GM21360 (cell line): ENCODE results near the gene RAB36.

Experiments used
- ATAC-seq: cut with Tn5 transposase; IDR thresholded peaks from one replicate; pipeline ENCODE4 v1.9.1; 2021; ENCODE audit warnings: mild to moderate bottlenecking, moderate library complexity; ENCODE audit not compliant: unreplicated experiment

Gene RAB36

DNA sequence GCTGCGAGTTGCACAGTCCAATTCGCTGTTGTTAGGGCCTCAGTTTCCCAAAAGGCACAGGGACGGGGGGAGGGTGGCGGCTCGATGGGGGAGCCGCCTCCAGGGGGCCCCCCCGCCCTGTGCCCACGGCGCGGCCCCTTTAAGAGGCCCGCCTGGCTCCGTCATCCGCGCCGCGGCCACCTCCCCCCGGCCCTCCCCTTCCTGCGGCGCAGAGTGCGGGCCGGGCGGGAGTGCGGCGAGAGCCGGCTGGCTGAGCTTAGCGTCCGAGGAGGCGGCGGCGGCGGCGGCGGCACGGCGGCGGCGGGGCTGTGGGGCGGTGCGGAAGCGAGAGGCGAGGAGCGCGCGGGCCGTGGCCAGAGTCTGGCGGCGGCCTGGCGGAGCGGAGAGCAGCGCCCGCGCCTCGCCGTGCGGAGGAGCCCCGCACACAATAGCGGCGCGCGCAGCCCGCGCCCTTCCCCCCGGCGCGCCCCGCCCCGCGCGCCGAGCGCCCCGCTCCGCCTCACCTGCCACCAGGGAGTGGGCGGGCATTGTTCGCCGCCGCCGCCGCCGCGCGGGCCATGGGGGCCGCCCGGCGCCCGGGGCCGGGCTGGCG, 35.1 kb downstream of the RAB36 start, which contains the start of gene BCR:
Gene BCR, plus strand, starts transcription at position 209 of the 592 bp plus-strand sequence. CDS start 452 bp downstream, outside the sequence.
- ATAC-seq = no peak

DNA sequence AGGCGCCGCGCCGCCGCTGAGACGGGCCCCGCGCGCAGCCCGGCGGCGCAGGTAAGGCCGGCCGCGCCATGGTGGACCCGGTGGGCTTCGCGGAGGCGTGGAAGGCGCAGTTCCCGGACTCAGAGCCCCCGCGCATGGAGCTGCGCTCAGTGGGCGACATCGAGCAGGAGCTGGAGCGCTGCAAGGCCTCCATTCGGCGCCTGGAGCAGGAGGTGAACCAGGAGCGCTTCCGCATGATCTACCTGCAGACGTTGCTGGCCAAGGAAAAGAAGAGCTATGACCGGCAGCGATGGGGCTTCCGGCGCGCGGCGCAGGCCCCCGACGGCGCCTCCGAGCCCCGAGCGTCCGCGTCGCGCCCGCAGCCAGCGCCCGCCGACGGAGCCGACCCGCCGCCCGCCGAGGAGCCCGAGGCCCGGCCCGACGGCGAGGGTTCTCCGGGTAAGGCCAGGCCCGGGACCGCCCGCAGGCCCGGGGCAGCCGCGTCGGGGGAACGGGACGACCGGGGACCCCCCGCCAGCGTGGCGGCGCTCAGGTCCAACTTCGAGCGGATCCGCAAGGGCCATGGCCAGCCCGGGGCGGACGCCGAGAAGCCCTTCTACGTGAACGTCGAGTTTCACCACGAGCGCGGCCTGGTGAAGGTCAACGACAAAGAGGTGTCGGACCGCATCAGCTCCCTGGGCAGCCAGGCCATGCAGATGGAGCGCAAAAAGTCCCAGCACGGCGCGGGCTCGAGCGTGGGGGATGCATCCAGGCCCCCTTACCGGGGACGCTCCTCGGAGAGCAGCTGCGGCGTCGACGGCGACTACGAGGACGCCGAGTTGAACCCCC, 35.8 kb downstream of the RAB36 start:
- ATAC-seq = no peak

DNA sequence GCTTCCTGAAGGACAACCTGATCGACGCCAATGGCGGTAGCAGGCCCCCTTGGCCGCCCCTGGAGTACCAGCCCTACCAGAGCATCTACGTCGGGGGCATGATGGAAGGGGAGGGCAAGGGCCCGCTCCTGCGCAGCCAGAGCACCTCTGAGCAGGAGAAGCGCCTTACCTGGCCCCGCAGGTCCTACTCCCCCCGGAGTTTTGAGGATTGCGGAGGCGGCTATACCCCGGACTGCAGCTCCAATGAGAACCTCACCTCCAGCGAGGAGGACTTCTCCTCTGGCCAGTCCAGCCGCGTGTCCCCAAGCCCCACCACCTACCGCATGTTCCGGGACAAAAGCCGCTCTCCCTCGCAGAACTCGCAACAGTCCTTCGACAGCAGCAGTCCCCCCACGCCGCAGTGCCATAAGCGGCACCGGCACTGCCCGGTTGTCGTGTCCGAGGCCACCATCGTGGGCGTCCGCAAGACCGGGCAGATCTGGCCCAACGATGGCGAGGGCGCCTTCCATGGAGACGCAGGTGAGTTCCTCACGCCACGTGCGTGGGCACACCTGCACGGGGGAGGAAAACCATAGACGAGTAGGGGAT, 36.5 kb downstream of the RAB36 start:
- ATAC-seq = no peak

DNA sequence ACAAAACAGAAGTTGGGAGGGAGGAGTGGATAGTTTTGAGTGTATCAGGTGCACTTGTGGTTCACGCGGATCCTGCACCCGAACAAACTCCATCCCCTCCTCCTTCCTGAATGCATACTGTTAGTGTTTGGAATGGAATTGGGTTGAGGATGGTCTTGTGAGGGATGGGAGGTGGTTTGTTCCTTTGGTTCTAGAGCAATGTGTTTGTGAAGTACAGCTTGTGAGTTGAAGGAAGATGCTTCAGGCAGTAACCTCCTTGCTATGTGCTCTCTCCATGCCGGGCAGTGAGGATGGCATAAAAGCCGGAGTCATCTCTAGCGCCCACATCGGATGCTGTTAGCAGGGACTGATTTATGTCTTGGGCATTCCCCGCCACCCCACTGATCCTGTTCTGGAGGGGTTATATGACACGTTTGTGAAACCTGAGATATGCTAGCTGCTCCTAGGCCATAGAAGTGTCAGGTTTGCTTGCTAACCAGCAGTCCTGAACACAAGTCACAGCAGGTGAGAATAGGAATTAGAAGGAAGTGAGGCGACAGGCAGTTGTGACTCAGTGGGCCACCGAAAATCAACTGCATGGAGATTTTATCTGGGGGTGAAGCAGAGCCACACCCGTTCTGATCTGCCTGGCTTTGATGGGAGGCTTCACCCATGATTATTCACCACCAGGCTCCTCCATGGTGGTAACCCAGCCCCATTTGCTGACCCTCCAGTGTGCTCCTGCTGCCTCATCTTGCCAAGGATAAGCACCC, 37.2 kb downstream of the RAB36 start:
- ATAC-seq = no peak

DNA sequence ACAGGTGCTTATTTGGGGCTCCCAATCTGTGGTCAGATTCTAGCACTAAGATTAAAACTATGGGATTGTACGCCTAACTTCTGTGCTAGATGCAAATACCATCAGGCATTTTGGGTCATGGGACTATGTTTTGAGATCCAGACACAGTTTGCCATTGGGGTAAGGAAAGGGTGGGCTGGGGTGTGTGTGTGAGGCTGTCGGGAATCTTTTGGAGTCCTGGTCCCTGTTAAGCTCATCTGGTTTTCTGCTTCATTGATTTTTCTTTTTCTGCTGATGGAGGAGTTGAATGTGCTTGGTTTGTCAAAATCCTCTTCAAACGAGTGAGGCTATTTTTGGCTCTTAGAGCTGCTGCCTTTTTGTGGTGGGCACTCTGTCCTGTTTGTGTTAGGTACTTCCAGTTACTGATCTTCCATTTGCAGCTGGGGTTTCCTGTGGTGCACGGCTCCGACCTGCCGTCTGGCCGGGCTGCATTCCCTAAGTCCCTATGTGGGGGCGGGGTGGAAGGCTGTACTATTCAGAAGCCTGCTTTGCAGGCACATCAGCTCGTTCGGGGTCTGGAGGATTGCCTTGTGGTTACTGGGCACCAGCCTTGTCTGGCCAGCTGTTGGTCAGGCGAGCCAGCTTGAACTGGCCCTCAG, 37.9 kb downstream of the RAB36 start:
- no peak for ATAC-seq

DNA sequence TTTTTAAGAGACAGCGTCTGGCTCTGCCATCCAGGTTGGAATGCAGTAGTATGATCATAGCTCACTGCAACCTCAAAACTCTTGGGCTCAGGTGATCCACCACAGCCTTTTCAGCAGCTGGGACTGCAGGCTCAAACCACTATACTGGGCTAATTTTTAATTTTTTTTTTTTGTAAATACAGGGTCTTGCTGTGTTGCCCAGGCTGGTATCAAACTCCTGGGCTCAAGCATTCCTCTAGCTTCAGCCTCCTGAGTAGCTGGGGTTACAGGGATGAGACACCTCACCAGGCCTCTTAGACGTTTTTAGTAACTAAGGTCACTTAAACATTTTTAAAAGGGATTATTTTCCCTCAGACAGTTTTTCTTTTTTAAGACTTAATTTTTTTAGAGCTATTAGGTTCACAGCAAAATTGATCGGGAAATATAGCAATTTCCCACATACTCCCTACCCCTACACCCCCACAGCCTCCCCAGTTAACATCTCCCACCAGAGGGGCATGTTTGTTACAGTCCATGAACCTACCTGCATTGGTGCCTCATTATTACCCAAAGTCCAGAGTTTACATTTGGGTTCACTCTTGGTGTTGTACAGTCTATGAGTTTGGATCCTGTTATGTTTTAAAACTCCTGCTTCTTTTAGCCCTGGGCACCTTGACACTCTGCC, 39.0 kb downstream of the RAB36 start:
- no peak for ATAC-seq

DNA sequence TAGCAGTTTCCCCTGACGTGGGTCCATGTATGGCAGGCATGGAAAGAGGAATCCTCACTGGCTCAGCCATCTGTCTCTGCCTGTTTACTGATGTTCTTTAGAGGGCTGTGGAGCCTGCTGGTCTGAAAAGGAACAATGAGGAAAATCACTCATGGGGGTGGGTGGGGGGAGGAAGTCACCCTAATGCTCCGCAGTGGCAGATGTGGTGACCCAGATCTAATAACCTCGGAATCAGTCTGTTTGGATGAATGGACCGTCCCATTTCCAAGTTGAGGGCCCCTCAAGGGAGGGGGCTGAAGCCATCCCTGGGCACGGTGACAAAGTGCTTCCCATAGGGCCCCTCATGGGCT, 39.5 kb downstream of the RAB36 start:
- no peak for ATAC-seq

DNA sequence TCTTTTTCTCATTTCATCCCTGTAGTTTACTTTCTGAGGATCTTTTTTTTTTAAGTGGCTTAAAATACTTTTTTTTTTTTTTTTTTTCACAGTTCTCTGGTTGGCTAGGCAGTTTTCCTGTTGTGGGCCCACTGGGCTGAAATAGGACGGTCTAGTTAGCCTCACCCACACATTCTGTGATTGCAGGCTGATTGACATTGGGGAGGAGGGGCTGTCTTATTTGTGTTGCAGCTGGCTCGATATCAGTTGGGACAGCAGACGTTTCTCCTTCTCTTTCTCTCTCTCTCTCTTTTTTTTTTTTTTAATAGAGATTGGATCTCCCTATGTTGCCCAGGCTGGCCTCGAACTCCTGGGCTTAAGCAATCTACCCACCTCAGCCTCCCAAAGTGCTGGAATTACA, 41.9 kb downstream of the RAB36 start:
- no peak for ATAC-seq

DNA sequence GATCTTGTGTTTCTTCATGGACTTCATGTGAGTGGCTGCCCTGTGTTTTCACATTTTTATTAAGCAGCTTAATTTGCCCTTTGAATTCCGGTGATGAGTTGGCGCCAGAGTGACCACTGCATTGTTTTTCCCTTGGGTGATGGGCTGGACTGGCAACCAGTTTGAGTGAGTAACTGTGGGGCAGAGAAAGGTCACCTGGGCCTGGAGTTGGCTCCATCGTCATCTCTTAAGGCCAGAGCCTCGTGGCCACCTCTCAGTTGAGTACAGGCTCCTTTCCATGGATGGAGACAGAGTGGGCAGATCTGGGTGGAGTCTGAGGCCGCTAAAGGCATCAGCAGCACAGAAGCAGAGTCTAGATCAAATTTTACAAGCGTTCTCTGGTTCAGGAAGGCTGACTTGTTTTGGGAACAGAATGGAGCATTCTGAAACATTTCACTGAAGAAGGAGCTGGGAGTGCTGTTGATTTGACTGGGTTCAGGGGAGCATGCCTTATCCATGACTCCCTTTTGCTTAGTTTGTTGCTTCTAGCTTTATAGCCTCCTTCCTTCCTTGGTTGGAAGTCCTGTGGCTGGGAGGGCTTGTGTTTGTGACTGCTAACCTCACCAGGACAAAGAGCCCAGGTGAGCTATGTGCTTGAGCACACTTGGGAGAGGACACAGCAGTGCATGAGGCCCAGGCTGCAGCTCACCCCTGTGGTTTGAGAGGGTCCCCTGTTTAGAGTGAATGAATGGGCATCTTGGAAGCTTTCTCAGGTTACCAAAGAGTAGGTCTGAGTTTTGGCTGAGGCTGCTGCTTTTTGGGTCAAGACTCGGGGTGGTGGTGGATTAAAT, 42.8 kb downstream of the RAB36 start:
- no peak for ATAC-seq

DNA sequence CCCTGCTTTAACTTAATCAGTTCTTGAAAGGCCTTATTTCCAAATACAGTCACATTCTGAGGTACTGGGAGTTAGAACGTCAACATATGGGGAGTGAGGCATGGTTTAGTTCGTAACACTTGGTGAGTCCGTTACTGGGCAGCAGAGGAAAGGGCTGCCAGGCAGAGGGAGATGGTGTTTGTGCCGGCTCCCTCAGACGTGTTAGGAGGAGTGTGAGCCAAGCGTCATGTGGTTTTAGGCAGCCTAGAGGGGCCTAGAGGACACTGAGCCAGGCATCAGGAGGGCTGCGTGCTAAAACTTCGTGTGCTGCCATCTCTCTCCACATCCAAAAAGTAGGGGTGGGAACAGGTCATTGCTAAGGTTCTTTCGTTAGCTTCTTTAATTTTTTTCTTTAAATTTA, 45.2 kb downstream of the RAB36 start:
- ATAC-seq = no peak

DNA sequence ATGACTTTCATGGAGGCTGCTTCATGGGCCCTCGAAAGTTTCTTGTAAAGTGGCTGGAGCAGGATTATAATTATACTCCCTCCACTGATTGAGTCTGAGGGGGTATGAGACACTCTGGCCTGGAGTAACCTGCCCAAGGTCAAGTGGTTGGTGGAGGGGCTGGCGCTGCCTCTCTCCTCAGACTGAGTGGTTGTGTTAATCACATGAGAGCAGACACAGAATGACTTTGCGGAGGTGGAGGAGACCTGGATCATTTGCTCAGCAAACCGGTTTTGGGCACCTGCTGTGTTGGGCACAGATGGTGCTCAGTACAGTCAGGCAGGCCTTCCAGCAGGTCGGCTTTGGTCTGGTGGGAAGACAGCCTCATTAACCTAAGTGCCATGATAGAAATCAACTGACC, 46.9 kb downstream of the RAB36 start:
- no peak for ATAC-seq

DNA sequence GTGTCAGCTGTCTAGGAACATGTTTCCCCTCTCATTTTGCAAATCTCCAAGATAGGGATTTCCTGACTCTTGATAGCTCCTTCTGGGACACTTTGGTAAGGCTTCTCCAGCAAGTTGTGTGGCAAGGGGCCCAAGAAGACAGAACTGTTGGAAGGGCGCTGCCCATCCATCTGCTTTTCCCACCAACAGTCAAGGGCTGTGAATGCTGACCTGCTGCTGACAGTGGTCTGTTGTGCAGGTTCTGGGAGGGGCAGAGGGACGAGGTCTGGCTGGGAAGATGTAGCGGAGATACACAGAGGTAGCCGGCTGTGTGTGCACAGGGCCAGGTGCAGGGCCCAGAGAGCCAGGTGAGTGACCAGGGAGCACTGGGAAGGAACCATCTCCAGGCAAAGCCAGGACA, 47.3 kb downstream of the RAB36 start:
- ATAC-seq = no peak

DNA sequence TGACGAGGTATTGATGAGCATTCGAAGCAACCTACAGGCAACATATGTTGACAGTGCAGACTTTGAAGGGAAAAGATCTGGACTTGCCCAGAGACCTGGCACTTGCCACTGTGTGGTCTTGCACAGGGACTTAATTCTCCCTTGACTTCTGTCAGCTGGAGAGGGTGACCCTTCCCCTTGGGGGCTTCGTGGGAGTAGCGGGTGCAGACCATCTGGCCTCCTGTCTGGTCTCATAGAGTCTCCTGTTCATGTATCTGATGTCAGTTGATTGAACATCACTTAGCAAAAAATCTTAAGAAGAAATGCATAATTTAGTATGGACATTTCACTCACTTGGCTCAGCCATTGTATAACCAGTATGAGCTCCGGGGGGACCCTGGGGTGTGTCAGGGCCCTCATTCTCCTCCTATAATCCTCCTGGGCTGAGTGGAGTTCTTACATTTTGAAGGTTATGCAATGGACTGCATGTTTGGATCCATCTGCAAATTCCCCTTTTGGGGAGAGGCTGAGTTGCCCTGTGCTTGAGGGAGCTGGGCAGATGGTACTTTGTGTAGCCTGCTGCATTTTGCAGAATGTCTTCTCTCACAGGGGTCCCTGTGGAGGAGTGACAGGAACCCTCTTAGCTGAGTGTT, 48.0 kb downstream of the RAB36 start:
- ATAC-seq = no peak

DNA sequence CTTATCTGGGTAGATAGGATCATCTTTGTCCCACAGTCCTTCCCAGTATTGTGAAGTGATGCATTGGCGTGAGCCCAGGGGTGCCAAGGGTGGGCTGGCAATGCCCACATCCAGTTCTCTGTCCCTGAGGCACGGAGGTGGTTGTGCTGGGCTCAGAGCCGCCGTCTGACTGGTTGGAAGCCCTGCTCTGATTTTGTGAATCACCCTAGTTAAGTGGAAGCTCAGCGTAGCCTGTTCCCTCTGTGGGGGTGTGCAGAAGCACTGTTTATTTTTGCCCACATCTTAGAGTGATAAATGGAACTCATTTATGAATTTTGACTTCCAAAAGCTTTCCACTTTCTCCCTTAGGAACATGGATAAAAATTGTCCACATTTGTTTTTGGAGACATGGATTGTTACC, 48.6 kb downstream of the RAB36 start:
- no peak for ATAC-seq

DNA sequence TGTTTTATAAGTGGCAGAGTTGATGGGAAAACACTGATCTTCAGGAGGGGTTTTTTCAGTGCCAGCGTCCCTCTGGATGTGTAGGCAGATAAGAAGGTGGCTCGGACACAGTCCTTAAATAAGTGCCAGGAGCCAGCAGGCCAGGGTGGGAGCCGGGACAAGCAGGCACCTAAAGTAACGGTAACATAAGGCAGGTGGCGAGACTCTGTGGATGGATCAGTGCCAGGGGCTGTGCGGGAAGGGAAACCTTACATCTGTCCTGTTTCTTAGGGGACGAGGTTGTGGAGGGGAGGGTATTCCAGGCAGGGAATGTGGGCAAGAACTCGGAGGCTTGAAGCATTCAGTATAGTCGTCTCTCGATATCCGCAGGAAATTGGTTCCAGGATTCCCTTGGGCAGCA, 50.9 kb downstream of the RAB36 start:
- ATAC-seq = no peak

DNA sequence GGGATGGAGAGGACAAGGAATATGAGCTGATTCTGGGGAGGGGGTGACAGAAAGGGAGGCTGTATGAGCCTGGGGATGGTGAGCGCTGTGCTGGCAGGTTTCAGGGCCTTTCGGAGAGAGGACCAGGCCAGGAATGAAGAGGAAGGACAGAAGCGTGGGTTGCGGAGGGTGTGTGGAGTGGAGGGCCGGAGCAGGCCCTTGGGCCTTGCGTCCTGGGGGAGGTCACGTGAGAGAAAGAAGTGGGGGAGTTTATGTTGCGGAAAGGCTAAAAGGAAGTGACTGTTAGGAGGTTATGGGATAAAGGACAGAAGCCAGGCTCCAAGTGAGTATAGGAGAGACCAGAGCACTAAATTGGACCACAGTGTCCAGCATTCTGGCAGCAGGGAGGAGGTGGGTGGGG, 52.6 kb downstream of the RAB36 start:
- no peak for ATAC-seq

DNA sequence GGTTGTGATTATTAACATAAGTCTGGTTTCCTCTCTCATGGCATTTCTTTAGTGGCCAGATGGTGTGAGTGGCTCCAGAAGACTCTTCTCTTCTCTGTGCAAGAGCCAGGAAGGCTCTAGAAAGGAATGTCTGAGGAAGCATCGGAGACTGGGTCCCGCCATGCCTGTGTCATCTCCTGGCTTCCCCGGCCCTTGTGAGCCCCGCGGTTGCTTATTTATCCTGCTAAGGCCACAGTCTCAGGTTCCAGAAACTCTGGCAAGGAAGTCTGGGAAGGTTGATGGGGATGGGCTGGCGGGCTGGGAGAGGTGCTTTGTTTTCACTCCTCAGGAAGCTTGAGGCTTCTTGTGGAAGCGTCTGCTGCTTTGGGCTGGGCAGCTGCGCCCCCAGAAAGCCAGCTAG, 53.9 kb downstream of the RAB36 start:
- no peak for ATAC-seq

DNA sequence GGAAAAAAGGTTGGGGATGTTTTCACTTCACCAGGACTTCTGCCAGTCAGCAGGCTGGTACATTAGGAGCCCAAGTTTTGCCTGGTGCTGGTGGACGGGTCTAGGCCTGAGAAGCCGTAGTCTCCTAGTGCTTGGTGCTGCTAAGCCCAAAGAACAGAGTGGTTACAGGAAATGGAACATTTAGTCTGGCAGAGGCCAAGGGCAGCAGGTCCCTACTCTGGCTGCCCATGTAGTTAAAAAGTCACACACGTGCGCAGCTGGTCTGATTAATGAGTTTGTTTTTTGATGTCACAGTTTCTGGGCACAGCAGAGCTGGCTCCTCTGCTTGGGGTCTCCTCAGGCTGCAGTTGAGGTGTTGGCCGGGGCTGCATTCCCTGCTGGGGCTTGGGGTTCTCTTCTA, 55.6 kb downstream of the RAB36 start:
- ATAC-seq = no peak

DNA sequence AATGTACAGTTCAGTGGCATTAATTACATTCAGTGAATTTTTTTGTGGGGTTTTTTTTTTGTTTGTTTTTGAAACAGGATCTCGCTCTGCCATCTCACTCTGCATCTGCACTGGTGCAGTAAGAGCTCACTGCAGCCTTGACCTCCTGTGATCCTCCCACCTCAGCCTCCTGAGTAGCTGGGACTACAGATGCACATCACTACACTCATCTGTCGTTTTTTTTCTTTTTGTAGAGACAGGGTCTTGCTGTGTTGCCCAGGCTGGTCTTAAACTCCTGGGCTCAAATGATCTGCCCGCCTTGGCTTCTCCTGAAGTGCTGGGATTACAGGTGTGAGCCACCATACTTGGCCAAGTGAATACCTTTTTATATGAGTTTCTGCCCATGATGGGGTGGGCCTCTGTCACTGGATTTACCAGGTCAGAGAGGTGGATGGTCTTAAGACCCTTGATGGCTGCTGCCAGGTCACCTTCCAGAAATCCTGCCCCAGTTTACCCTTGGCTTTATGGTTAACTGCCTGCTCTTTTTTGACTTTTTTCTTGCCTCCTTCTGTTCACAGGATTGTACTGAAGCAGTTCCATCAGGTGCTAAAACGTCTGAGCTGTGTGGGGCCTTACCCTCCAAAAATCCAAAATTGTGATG, 57.7 kb downstream of the RAB36 start:
- no peak for ATAC-seq
